B cell (primary cell): ENCODE data around the gene DENND10. TPM values are rescaled to one million over a fixed set of nuclear protein-coding genes. Genes with fewer than 3 reads are reported as not detected.

Source experiments
- ATAC-seq: fragments of 200-7000 bp; cut with Tn5 transposase; one replicate; pipeline ENCODE4 v1.10.0; 2021; ENCODE audit warnings: low read depth, mild to moderate bottlenecking, moderate number of reproducible peaks, moderate library complexity
- CTCF ChIA-PET: fragments of 350-600 bp; sonication (Branson Sonifier 250); formaldehyde crosslinking; loops from one replicate; lab custom pipeline; 2021; ENCODE audit warnings: antibody characterized with exemption, inconsistent platforms; lab: Charles Lee
- POLR2A ChIA-PET: fragments of 350-600 bp; sonication (Branson Sonifier 250); formaldehyde crosslinking; loops from one replicate; lab custom pipeline; 2021; ENCODE audit warnings: antibody characterized with exemption; lab: Charles Lee
- DNase-seq: peaks from one replicate; pipeline ENCODE4 v3.0.0; 2013
- H2AFZ ChIP-seq: 2 replicates; pipeline ENCODE4 v1.6.1; 2012; ENCODE audit warnings: mild to moderate bottlenecking, low read depth, low read length; ENCODE audit not compliant: insufficient read depth, poor library complexity, severe bottlenecking
- H3K27ac ChIP-seq, 2 donors: 1 replicate in 1 of 2; 2 replicates in 1 of 2; pipeline ENCODE4 v1.5.1; 2012 to 2013; ENCODE audit warnings: low read length in 2 of 2, mild to moderate bottlenecking in 2 of 2, moderate library complexity in 1 of 2
- H3K27me3 ChIP-seq, 4 experiments: fragments of 200-600 bp in 1 of 4; sonication (generic) in 1 of 4; replicated peaks in 1 of 4; 1 replicate in 2 of 4; 2 replicates in 2 of 4; pipeline versions ENCODE4 v1.6.1 to v1.7.0; 2013 to 2016; ENCODE audit warnings: low read length in 3 of 4, mild to moderate bottlenecking in 2 of 4, mixed read lengths in 1 of 4, moderate library complexity in 1 of 4; ENCODE audit not compliant: insufficient read depth in 4 of 4, control insufficient read depth in 3 of 4; ENCODE audit errors: control extremely low read depth in 1 of 4
- H3K36me3 ChIP-seq, 2 experiments: replicated peaks in 1 of 2; 1 replicate in 1 of 2; 2 replicates in 1 of 2; pipeline versions ENCODE4 v1.6.1 to v1.7.1; 2013; ENCODE audit warnings: low read length in 1 of 2; ENCODE audit not compliant: insufficient read depth in 2 of 2, control insufficient read depth in 1 of 2; ENCODE audit errors: control extremely low read depth in 1 of 2, extremely low read depth in 1 of 2
- H3K4me1 ChIP-seq, 2 donors: fragments of 200-600 bp in 1 of 2; sonication (generic) in 1 of 2; 1 replicate in 1 of 2; 2 replicates in 1 of 2; pipeline versions ENCODE4 v1.5.1 to v1.6.1; 2013 to 2017; ENCODE audit warnings: low read length in 2 of 2; ENCODE audit not compliant: control insufficient read depth in 2 of 2, insufficient read depth in 2 of 2
- H3K4me2 ChIP-seq: replicated peaks from 2 replicates; pipeline ENCODE3; 2012; ENCODE audit warnings: mild to moderate bottlenecking, low read depth, low read length; ENCODE audit not compliant: poor library complexity, severe bottlenecking
- H3K4me3 ChIP-seq, 5 experiments: fragments of 200-600 bp in 1 of 5; sonication (generic) in 1 of 5; 1 replicate in 3 of 5; 2 replicates in 2 of 5; pipeline versions ENCODE4 v1.5.1 to v1.7.0; 2011 to 2016; ENCODE audit warnings: low read length in 4 of 5, mild to moderate bottlenecking in 4 of 5, low read depth in 2 of 5, control low read depth in 1 of 5, moderate library complexity in 1 of 5; ENCODE audit not compliant: insufficient read depth in 1 of 5; ENCODE audit errors: control extremely low read depth in 1 of 5, extremely low read depth in 1 of 5
- H3K79me2 ChIP-seq: fragments of 200-600 bp; sonication (generic); one replicate; pipeline ENCODE4 v1.6.0; 2016; ENCODE audit warnings: low read length; ENCODE audit not compliant: control insufficient read depth, insufficient read depth
- H3K9ac ChIP-seq: fragments of 200-600 bp; sonication (generic); 2 replicates; pipeline ENCODE4 v1.6.1; 2017; ENCODE audit warnings: mild to moderate bottlenecking, low read length, moderate library complexity
- H3K9me3 ChIP-seq, 3 donors: one replicate each; pipeline versions ENCODE4 v1.6.1 to v1.7.1; 2013; ENCODE audit warnings: low read length in 2 of 3; ENCODE audit not compliant: control insufficient read depth in 2 of 3, insufficient read depth in 1 of 3; ENCODE audit errors: control extremely low read depth in 1 of 3
- H4K20me1 ChIP-seq: 2 replicates; pipeline ENCODE4 v1.6.0; 2012; ENCODE audit warnings: mild to moderate bottlenecking, low read length; ENCODE audit not compliant: insufficient read depth, control insufficient read depth, poor library complexity, severe bottlenecking
- H3K27ac Mint-ChIP-seq: one replicate; pipeline ENCODE4 v1.8.0; 2021; ENCODE audit warnings: mixed read lengths
- H3K27me3 Mint-ChIP-seq: one replicate; pipeline ENCODE4 v1.8.0; 2021; ENCODE audit warnings: mixed read lengths
- H3K4me1 Mint-ChIP-seq: one replicate; pipeline ENCODE4 v1.8.0; 2021; ENCODE audit warnings: mixed read lengths
- H3K4me3 Mint-ChIP-seq: one replicate; pipeline ENCODE4 v1.8.0; 2021; ENCODE audit warnings: mixed read lengths
- H3K9me3 Mint-ChIP-seq: one replicate; pipeline ENCODE4 v1.8.0; 2022; ENCODE audit warnings: mixed read lengths; ENCODE audit not compliant: insufficient read depth
- CTCF ChIP-seq: fragments of 200-600 bp; IDR thresholded peaks from one replicate; pipeline ENCODE4 v1.8.0; 2022; ENCODE audit warnings: antibody characterized with exemption, mild to moderate bottlenecking
- EZH2 ChIP-seq: IDR thresholded peaks from 2 replicates; pipeline ENCODE4 v1.6.1; 2012; ENCODE audit warnings: borderline replicate concordance, low read depth, mild to moderate bottlenecking, moderate library complexity, low read length; ENCODE audit not compliant: insufficient read depth, poor library complexity, severe bottlenecking
- WGBS: methylation state at CpG from one replicate; pipeline ENCODE4 v1.1.5; 2013; ENCODE audit warnings: missing lambda C conversion rate; ENCODE audit not compliant: insufficient coverage; 5-methylcytosine and 5-hydroxymethylcytosine counted together
- intact Hi-C: fragments of 100-400 bp; cut with micrococcal nuclease; formaldehyde crosslinking; loops from one replicate; pipeline ENCODE4 v1.10.0; 2022
- polyA plus RNA-seq: library from polyadenylated mRNA; depleted of rRNA; stranded (reverse); fragments of >200 nt; gene quantifications from 2 replicates; pipeline ENCODE4 v1.2.3, GENCODE V29; 2012
- total RNA-seq, 2 donors: library from RNA; stranded (reverse); fragments of 120-200 nt in 1 of 2; gene quantifications; 1 replicate in 1 of 2; 2 replicates in 1 of 2; pipeline versions ENCODE4 v1.2.3 to v1.2.4, GENCODE V29; 2013 to 2022

DENND10 gene
- total and polyA plus RNA-seq, 2 donors (not counting 1 experiment from before 2014, with no cell fraction given) = 16.6 to 24.4 TPM

GRCh38 chr10:119120413-119120867, 16.5 kb downstream of the DENND10 start:
- Histone ChIP-seq H3K4me2 (no peak overlapping the region), H3K27me3 (no peaks in the 10 kb centered on the region), H3K79me2 (no peaks in the 10 kb centered on the region), H2AFZ (no peak overlapping the region), H3K36me3 (peaks cover 4 to 29% of the 10 kb centered on the region in 2 experiments), H4K20me1 (no peaks in the 10 kb centered on the region), H3K4me3 (no peak overlapping the region), H3K27ac (no peak overlapping the region), H3K9me3 (no peaks in the 10 kb centered on the region), H3K4me1 (peaks cover 0 to 2% of the 10 kb centered on the region in 2 donors), H3K9ac (no peak overlapping the region)
- H3K9me3 Mint-ChIP-seq = no peaks in the 10 kb centered on the region
- H3K4me3 Mint-ChIP-seq = no peak overlapping the region
- POLR2A ChIA-PET = no interaction called here
- DNase-seq (no peak), ATAC-seq (no peak)
- peaks cover 3% of the 10 kb centered on the region for H3K4me1 Mint-ChIP-seq
- H3K27me3 Mint-ChIP-seq = no peaks in the 10 kb centered on the region
- intact Hi-C loops = no loop called here
- CTCF ChIA-PET = no interaction called here
- no peak overlapping the region for H3K27ac Mint-ChIP-seq
- 43% methylated on average over 2 of the region's 4 CpGs for WGBS
- TF ChIP-seq CTCF = no peak
- no peak for TF ChIP-seq EZH2

- peaks cover 4 to 32% of the 10 kb centered on the region in 2 experiments for H3K36me3 ChIP-seq
- Mint-ChIP-seq H3K27me3 (no peaks in the 10 kb centered on the region), H3K4me3 (no peak overlapping the region), H3K4me1 (peaks cover 3% of the 10 kb centered on the region), H3K27ac (no peak overlapping the region), H3K9me3 (no peaks in the 10 kb centered on the region)
- no peak overlapping the region for H3K4me3 ChIP-seq
- ATAC-seq = no peak
- H4K20me1 ChIP-seq = no peaks in the 10 kb centered on the region
- H3K27me3 ChIP-seq = no peaks in the 10 kb centered on the region
- H3K4me1 ChIP-seq = peaks cover 0 to 2% of the 10 kb centered on the region in 2 donors
- intact Hi-C loops = no loop called here
- H2AFZ ChIP-seq = no peak overlapping the region
- DNase-seq = no peak
- H3K9me3 ChIP-seq = no peaks in the 10 kb centered on the region
- WGBS = no CpG with 5 or more reads among the region's 2 CpGs
- no peak overlapping the region for H3K4me2 ChIP-seq
- no peak for TF ChIP-seq EZH2
- TF ChIP-seq CTCF = no peak
- H3K9ac ChIP-seq = no peak overlapping the region
- no peak overlapping the region for H3K27ac ChIP-seq
- no peaks in the 10 kb centered on the region for H3K79me2 ChIP-seq
- POLR2A ChIA-PET = no interaction called here
- CTCF ChIA-PET = interaction anchor here (0.6 kb wide), 1 partner anchor 485 kb away, joined by 3 read pairs; no protein-coding TSS in a partner anchor
Measured at GRCh38 chr10:119120875-119121274, 17.0 kb downstream of the DENND10 start.
